K562 (cell line): Measurements from ENCODE around the gene MYH6. TPM values are rescaled to one million over a fixed set of nuclear protein-coding genes. Genes with fewer than 3 reads are reported as not detected.

Experiments
- ATAC-seq: fragments of 200-7000 bp; cut with Tn5 transposase; 3 replicates; pipeline ENCODE4 v1.9.1; 2020; ENCODE audit warnings: moderate library complexity
- BruUV-seq: library from RNA; stranded (reverse); fragments of 400-500 nt; replicated peaks from 2 replicates; lab custom pipeline; 2021; lab: Mats Ljungman, UMichigan
- CTCF ChIA-PET: fragments of 300-600 bp; formaldehyde crosslinking; extraction: SDS; loops from one replicate; lab custom pipeline; 2021; ENCODE audit warnings: low intra/inter-chr PET ratio; lab: Yijun Ruan, JAX
- POLR2A ChIA-PET: fragments of 300-600, 350-650 bp; sonication (Branson Sonifier 250); formaldehyde crosslinking; extraction: SDS; loops from one replicate; lab custom pipeline; 2021; ENCODE audit warnings: antibody characterized with exemption, inconsistent platforms; lab: Yijun Ruan, JAX
- DNase-seq, 4 experiments: peaks; one replicate each; pipeline versions ENCODE4 v3.0.0 to v3.0.0-alpha.2; 2011 to 2018; ENCODE audit warnings: low spot score in 3 of 4, mixed read lengths in 3 of 4; ENCODE audit errors: extremely low read depth in 1 of 4
- FAIRE-seq: peaks from 2 replicates; lab custom pipeline; 2011; peaks lifted over from hg19 to GRCh38; lab: Jason Lieb, UNC
- H2AFZ ChIP-seq: 2 replicates; pipeline ENCODE4 v1.6.0; 2011; ENCODE audit warnings: low read depth, low read length, control low read depth, inconsistent platforms
- H3K27ac ChIP-seq: fragments of 200-600 bp; 3 replicates; pipeline ENCODE4 v1.8.0; 2011; ENCODE audit warnings: low read depth, mild to moderate bottlenecking, control low read depth, inconsistent platforms, low read length, moderate library complexity, mixed read lengths; ENCODE audit errors: extremely low read depth
- H3K27me3 ChIP-seq, 2 experiments: fragments of 300-600 bp in 1 of 2; 2 replicates in 1 of 2; 3 replicates in 1 of 2; pipeline versions ENCODE4 v1.6.0 to v1.8.0; 2011; ENCODE audit warnings: inconsistent platforms in 2 of 2, low read length in 2 of 2, mild to moderate bottlenecking in 1 of 2, mixed read lengths in 1 of 2, moderate library complexity in 1 of 2; ENCODE audit not compliant: control insufficient read depth in 2 of 2, insufficient read depth in 2 of 2
- H3K36me3 ChIP-seq: fragments of 300-600 bp; 3 replicates; pipeline ENCODE4 v1.8.0; 2011; ENCODE audit warnings: mild to moderate bottlenecking, low read length, inconsistent platforms; ENCODE audit not compliant: control insufficient read depth, insufficient read depth
- H3K4me1 ChIP-seq, 2 experiments: fragments of 200-600 bp in 1 of 2; replicated peaks in 1 of 2; 2 replicates in 1 of 2; 3 replicates in 1 of 2; pipeline versions ENCODE4 v1.5.1 to v1.8.0; 2011; ENCODE audit warnings: inconsistent platforms in 2 of 2, low read length in 2 of 2, mild to moderate bottlenecking in 1 of 2, mixed read lengths in 1 of 2, moderate library complexity in 1 of 2; ENCODE audit not compliant: control insufficient read depth in 2 of 2, insufficient read depth in 2 of 2
- H3K4me2 ChIP-seq: 2 replicates; pipeline ENCODE4 v1.6.1; 2011; ENCODE audit warnings: low read length, control low read depth, inconsistent platforms, mixed read lengths; ENCODE audit not compliant: insufficient read depth
- H3K4me3 ChIP-seq: fragments of 200-600 bp; sonication (generic), shearing (Covaris generic); 2 replicates; pipeline ENCODE4 v1.5.1; 2016; ENCODE audit warnings: control low read depth, inconsistent platforms
- H3K79me2 ChIP-seq: fragments of 200-600 bp; 3 replicates; pipeline ENCODE4 v1.8.0; 2011; ENCODE audit warnings: low read length, inconsistent platforms; ENCODE audit not compliant: control insufficient read depth, insufficient read depth
- H3K9ac ChIP-seq, 2 experiments: 2 replicates each; pipeline versions ENCODE4 v1.6.0 to v1.6.1; 2011; ENCODE audit warnings: low read depth in 2 of 2, low read length in 2 of 2, control low read depth in 1 of 2, inconsistent platforms in 1 of 2, mild to moderate bottlenecking in 1 of 2, mixed read lengths in 1 of 2; ENCODE audit not compliant: insufficient read depth in 1 of 2
- H3K9me1 ChIP-seq: one replicate; pipeline ENCODE4 v1.6.0; 2011; ENCODE audit warnings: inconsistent platforms, mild to moderate bottlenecking, low read length, moderate library complexity; ENCODE audit not compliant: control insufficient read depth, insufficient read depth
- H3K9me3 ChIP-seq: replicated peaks from 2 replicates; pipeline ENCODE4 v1.5.1; 2011; ENCODE audit warnings: low read depth, low read length, inconsistent platforms; ENCODE audit not compliant: control insufficient read depth, insufficient read depth
- H4K20me1 ChIP-seq: replicated peaks from 2 replicates; pipeline ENCODE4 v1.6.1; 2011; ENCODE audit warnings: low read length, inconsistent platforms, mixed read lengths; ENCODE audit not compliant: control insufficient read depth, insufficient read depth
- CBFA2T3 ChIP-seq: fragments of 450-650 bp; IDR thresholded peaks from 2 replicates; pipeline ENCODE4 v1.6.1; 2017
- WGBS: fragments of 100-300 bp; shearing (Covaris generic); methylation state at CpG from one replicate; pipeline ENCODE4 v1.1.6; 2016; ENCODE audit warnings: low coverage, mixed read lengths; ENCODE audit not compliant: insufficient coverage; ENCODE audit errors: missing lambda C conversion rate; 5-methylcytosine and 5-hydroxymethylcytosine counted together
- in situ Hi-C: fragments of 300-500 bp; cut with MboI; formaldehyde crosslinking; loops from 4 replicates; pipeline ENCODE4 v1.15.0; 2018; ENCODE audit warnings: inconsistent platforms, mixed read lengths
- intact Hi-C: fragments of 100-400 bp; cut with micrococcal nuclease; formaldehyde crosslinking; loops from 2 replicates; pipeline ENCODE4 v1.14.2; 2022
- polyA plus RNA-seq, 8 experiments: library from polyadenylated mRNA; depleted of rRNA in 4 of 8; stranded (reverse) in 5 of 8; unstranded in 3 of 8; fragments of >200 nt; fragmentation: Nextera tagmentation in 2 of 8; fragmentation: Illumina TruSeq in 1 of 8; extraction: Ambion mirVana in 2 of 8; extraction: Trizol in 1 of 8; gene quantifications; 2 replicates each; pipeline versions ENCODE4 v1.2.1 to v1.2.3, GENCODE V29; 2011 to 2014; ENCODE audit warnings: inconsistent platforms in 1 of 8, missing spikeins in 1 of 8
- total RNA-seq, 7 experiments: library from RNA; depleted of rRNA in 6 of 7; stranded (reverse); fragments of >200 nt in 6 of 7; fragmentation: Illumina TruSeq in 2 of 7; extraction: Trizol in 2 of 7; gene quantifications; 2 replicates each; pipeline versions ENCODE4 v1.2.1 to v1.2.3, GENCODE V29; 2011 to 2021; ENCODE audit warnings: low replicate concordance in 1 of 7
- TF ChIP-seq, protein P1 (sequence below): sonication (generic); formaldehyde crosslinking; IDR thresholded peaks from 2 replicates; pipeline ENCODE4 v1.8.0; 2023; ENCODE audit warnings: mild to moderate bottlenecking, missing genetic modification reagents

Gene MYH6
- total and polyA plus RNA-seq, 9 of the 15 experiments (the other 6 are each of a cell fraction or from before 2014, with no cell fraction given): not detected

GRCh38 chr14:23439107-23439835 lies 31.2 kb upstream of the MYH6 start:
- Histone ChIP-seq H2AFZ (peak overlapping the region; percentile 82), H3K79me2 (no peaks in the 10 kb centered on the region), H3K27ac (no peak overlapping the region), H4K20me1 (no peaks in the 10 kb centered on the region), H3K9me3 (no peaks in the 10 kb centered on the region), H3K9ac (no peak overlapping the region), H3K4me1 (peaks cover 31 to 44% of the 10 kb centered on the region in 2 experiments; a peak in 4 of 5 replicates), H3K27me3 (no peaks in the 10 kb centered on the region), H3K4me2 (no peak overlapping the region), H3K36me3 (no peaks in the 10 kb centered on the region), H3K4me3 (no peak overlapping the region), H3K9me1 (no peaks in the 10 kb centered on the region)
- CTCF ChIA-PET: interaction anchor here (0.6 kb wide), 1 partner anchor 105 kb away, joined by 3 read pairs; no protein-coding TSS in a partner anchor
- intact Hi-C loops (no loop called here), in situ Hi-C loops (no loop called here)
- TF ChIP-seq, protein P1, sequence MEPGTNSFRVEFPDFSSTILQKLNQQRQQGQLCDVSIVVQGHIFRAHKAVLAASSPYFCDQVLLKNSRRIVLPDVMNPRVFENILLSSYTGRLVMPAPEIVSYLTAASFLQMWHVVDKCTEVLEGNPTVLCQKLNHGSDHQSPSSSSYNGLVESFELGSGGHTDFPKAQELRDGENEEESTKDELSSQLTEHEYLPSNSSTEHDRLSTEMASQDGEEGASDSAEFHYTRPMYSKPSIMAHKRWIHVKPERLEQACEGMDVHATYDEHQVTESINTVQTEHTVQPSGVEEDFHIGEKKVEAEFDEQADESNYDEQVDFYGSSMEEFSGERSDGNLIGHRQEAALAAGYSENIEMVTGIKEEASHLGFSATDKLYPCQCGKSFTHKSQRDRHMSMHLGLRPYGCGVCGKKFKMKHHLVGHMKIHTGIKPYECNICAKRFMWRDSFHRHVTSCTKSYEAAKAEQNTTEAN (CRISPR knock-in tag): no peak
- TF ChIP-seq CBFA2T3: peak; percentile 31; the same call in 1 of the 2 replicates
- no peak for ATAC-seq
- no peak for DNase-seq
- no peak for FAIRE-seq
- 62% methylated on average over 5 of the region's 6 CpGs for WGBS
- no TSS peak for BruUV-seq
- POLR2A ChIA-PET: interaction anchor here (0.6 kb wide), 1 partner anchor 655 kb away, joined by 3 read pairs; the partner anchor contains the start of gene PCK2
